GM18873 (cell line): Measurements from ENCODE around the gene TPRX1.
"Not testable (repeated sequence)": the region's sequence is repeated elsewhere in the genome, so short reads cannot be mapped to it uniquely, and the experiment has no call there.

Experiments
- ATAC-seq: cut with Tn5 transposase; IDR thresholded peaks from one replicate; pipeline ENCODE4 v1.9.1; 2021; ENCODE audit warnings: mild to moderate bottlenecking, moderate library complexity, moderate number of reproducible peaks; ENCODE audit not compliant: unreplicated experiment, low FRiP score

Gene TPRX1, protein sequence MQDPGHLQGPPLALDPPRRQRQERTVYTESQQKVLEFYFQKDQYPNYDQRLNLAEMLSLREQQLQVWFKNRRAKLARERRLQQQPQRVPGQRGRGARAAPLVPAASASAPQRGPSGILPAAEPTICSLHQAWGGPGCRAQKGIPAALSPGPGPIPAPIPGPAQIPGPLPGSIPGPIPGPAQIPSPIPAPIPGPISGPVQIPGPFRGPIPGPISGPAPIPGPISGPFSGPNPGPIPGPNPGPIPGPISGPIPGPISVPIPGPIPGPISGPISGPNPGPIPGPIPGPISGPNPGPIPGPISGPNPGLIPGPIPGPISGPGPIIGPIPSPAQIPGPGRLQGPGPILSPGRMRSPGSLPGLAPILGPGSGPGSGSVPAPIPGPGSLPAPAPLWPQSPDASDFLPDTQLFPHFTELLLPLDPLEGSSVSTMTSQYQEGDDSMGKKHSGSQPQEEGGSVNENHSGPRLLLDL

GRCh38 chr19:47804451-47804850 lies at the start of gene TPRX1:
Gene TPRX1, minus strand, starts transcription at chr19:47804551. Its CDS starts 12 bp downstream, at chr19:47804539.
- not testable (repeated sequence) for ATAC-seq

GRCh38 chr19:47853003-47853402 lies 48.7 kb upstream of the TPRX1 start:
- ATAC-seq: no peak

DNA sequence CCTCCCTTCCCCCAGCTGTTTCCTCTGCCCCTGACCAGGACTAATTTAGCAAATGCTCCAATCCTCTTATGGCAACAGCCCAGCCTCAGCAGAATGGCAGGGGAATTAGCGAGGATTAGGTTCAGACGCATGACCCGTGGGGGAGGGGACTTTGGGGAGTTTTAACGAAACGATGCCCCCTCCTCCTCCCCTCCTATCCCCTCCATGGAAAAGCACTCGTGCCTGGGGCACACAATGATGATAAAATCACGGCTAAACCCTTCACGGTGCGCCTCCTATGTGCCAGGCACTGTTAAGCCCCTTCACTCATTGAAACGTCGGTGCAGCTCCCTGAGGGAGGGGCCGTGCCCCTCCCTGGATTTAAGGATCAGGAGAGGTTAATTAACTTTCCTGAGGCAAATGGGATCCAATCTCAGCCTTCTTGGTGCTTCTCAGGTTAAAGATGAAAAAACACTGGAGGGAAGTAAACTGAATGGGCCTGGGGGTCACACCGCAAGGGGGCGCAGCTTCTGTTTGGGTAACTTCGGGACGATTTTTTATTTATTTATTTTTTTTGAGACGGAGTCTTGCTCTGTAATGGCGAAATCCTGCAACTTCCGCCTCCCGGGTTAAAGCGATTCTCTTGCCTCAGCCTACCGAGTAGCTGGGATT lies 44.6 kb upstream of the TPRX1 start:
- ATAC-seq: no peak

GRCh38 chr19:47848425-47848822 lies 44.1 kb upstream of the TPRX1 start:
- ATAC-seq: no peak

- no peak for ATAC-seq
Measured at GRCh38 chr19:47842941-47843340, 38.6 kb upstream of the TPRX1 start.

GRCh38 chr19:47839913-47840312 lies 35.6 kb upstream of the TPRX1 start:
- ATAC-seq: no peak

- no peak for ATAC-seq
Measured at GRCh38 chr19:47839411-47839810, 35.1 kb upstream of the TPRX1 start.

DNA sequence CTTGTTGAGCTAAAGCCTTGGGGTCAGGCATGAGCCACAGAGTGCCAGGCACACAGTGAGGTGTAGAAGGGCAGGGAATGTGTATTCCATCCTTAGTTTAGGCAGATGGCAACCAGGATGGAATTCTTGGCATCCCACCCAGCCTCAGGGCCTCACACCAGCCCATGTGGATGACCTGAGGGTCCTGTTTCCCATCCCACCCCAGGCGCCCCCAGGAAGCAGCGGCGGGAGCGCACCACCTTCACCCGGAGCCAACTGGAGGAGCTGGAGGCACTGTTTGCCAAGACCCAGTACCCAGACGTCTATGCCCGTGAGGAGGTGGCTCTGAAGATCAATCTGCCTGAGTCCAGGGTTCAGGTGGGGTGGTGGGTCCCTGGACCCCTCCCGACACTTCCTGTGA lies 31.7 kb upstream of the TPRX1 start:
- no peak for ATAC-seq

- ATAC-seq: no peak
Measured at GRCh38 chr19:47832723-47833122, 28.4 kb upstream of the TPRX1 start.

GRCh38 chr19:47826800-47827199 lies 22.4 kb upstream of the TPRX1 start:
- no peak for ATAC-seq

DNA sequence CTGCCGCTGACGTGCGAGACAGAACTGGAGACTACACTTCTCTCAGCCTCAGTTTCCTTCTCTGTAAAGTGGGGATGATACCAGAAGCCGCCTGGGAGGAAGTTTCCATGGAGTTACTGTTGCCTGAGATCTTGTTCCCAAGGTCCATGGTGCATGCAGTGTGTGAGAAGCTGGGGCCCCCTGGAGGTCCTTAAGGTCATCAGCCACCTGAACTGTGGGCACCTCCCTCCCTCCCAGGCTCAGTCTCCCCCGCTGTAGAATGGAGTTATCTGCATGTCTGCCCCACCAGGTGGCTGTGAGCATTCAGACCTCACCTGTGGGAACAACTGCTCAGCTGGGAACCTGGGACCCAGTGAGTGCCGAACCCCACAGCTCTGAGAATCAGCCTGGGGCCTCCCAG lies 20.0 kb upstream of the TPRX1 start:
- no peak for ATAC-seq

DNA sequence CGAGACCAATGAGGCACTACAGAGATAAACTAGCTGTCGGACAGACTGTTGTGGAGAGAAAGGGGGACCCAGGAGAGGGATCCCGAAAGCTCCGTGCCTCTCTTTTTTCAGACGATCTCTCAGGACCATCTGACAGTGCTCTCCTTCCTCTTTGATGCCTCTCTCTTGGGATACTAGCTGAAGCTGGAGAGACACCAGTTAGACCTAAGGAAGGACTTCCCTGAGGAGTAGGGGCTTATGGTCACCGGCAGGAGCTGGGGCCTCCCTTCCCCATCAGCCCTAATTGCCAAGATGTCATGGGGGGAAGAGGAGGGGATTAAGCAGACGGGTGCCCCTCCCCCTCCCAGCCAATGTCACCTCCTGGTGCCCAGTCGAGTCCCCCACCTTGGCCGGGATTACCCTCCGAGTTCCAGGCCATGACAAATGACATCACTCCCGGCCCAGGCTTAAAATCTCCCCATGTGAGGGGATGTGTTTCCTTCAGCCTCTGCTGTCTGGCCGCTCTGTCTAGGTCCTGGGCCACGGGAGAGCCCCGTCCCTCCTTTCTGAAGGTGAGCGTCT lies 17.2 kb upstream of the TPRX1 start, which contains the start of gene CRX:
CRX (plus strand) TSS at position 478 of the 561 bp plus-strand sequence. CDS start 12,507 bp downstream, outside the sequence.
- ATAC-seq: no peak

GRCh38 chr19:47820410-47820809 lies 16.1 kb upstream of the TPRX1 start:
- ATAC-seq: no peak

GRCh38 chr19:47819858-47820257 lies 15.5 kb upstream of the TPRX1 start:
- no peak for ATAC-seq

- ATAC-seq: not testable (repeated sequence)
Measured at GRCh38 chr19:47818221-47818620, 13.9 kb upstream of the TPRX1 start.

GRCh38 chr19:47816270-47816669 lies 11.9 kb upstream of the TPRX1 start:
- ATAC-seq: not testable (repeated sequence)

GRCh38 chr19:47813995-47814328 lies 9.6 kb upstream of the TPRX1 start:
- no peak for ATAC-seq

DNA sequence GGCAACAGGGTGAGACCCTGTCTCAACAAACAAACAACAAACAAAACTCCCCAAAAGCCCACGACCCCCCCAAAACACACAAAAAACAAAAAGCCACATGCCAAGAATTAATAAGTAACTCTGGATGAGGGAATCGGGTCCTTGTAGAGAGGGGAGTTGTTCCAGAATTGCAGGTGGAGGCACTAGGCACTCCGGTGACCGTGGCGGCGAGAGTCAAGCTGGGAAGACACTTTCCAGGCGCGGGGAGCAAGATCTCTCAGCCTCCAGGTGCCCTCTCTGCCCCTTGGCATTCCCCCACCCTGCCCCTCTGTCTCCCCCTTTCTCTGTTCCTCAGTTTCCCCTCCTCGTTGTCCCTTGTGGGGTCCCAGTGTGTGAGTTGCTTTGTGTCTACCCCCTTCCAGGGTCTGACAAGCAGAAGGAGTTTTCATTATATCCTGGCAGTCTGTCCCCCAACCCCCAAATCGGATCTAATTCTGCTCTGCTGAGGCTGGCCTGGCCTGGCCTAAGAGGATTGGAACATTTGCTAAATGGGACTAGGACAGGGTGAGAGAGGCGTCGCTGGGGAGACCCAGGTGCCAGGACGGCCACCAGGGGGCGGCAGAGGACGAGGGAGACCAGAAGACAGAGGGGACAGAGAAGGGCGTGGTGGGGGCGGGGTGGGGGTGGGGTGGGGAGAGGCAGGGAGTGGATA lies 9.1 kb upstream of the TPRX1 start:
- no peak for ATAC-seq

DNA sequence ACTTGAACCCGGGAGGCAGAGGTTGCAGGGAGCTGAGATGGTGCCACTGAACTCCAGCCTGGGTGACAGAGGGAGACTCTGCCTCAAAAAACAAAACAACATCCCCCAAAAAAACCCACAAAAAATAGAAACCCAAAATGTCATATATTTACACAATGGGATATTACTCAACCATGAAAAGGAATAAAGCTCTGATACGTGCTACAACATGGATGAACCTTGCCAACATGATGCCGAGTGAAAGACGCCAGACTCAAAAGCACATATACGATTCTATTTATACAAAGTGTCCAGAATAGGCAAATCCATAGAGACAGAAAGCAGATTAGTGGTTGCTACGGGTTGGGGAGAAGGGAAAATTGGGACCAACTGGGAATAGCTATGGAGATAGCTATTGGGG lies 2.1 kb upstream of the TPRX1 start:
- no peak for ATAC-seq

- ATAC-seq: no peak
Measured at GRCh38 chr19:47805313-47805712, 962 bp upstream of the TPRX1 start.

DNA sequence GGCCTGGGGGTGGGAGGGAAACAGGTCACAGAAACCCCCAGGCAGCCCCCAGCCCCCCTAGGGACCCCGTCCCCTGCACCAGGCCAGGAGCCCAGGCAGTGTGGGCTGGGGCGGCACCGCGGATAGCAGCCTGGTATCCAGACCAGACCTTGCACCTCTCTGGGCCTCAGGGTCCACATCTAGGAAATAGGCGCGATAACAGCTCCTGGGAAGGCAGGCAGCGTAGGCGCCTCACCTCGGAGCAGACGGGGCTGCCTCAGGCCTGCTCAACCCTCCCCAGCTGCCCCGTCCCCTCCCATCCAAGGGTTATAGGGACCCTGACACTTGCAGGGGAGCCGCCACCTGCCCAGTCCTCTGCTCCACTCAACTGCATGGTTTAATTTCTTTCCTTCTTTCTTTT lies 680 bp downstream of the TPRX1 start:
- ATAC-seq: not testable (repeated sequence)
